Activated T-cell treated with anti-CD3 and anti-CD28 coated beads, Interleukin-2, amount 50 U/mL, for 48 hours (primary cell): ENCODE results near the gene ATP8A2.

ENCODE experiments used
- DNase-seq, 2 experiments: peaks; one replicate each; pipeline ENCODE4 v3.0.0-alpha.2; 2020

Gene ATP8A2

GRCh38 chr13:25981060-25981459, 609.3 kb downstream of the ATP8A2 start:
- DNase-seq: no peak

GRCh38 chr13:25982907-25983306, 611.1 kb downstream of the ATP8A2 start:
- no peak for DNase-seq

GRCh38 chr13:25987987-25988386, 616.2 kb downstream of the ATP8A2 start:
- DNase-seq: no peak

- no peak for DNase-seq
Measured at GRCh38 chr13:25988661-25989060, 616.9 kb downstream of the ATP8A2 start.

GRCh38 chr13:25990801-25991200, 619.0 kb downstream of the ATP8A2 start:
- no peak for DNase-seq

GRCh38 chr13:25992076-25992475, 620.3 kb downstream of the ATP8A2 start:
- DNase-seq: no peak

- DNase-seq: no peak
Measured at GRCh38 chr13:26007261-26008125, 635.7 kb downstream of the ATP8A2 start.

- no peak for DNase-seq
Measured at GRCh38 chr13:26010487-26011207, 638.9 kb downstream of the ATP8A2 start.

GRCh38 chr13:26011208-26011573, 639.4 kb downstream of the ATP8A2 start:
- no peak for DNase-seq

GRCh38 chr13:26011996-26012821, 640.4 kb downstream of the ATP8A2 start:
- DNase-seq: peak; percentile 61 to 69

- no peak for DNase-seq
Measured at GRCh38 chr13:26012995-26013394, 641.2 kb downstream of the ATP8A2 start.

GRCh38 chr13:26015271-26016125, 643.7 kb downstream of the ATP8A2 start:
- DNase-seq: no peak

GRCh38 chr13:26016189-26016588, 644.4 kb downstream of the ATP8A2 start:
- no peak for DNase-seq

GRCh38 chr13:26017196-26017921, 645.6 kb downstream of the ATP8A2 start:
- DNase-seq: no peak

GRCh38 chr13:26017932-26018665, 646.3 kb downstream of the ATP8A2 start:
- no peak for DNase-seq

- DNase-seq: no peak
Measured at GRCh38 chr13:26019251-26019650, 647.5 kb downstream of the ATP8A2 start.

- DNase-seq: no peak
Measured at GRCh38 chr13:26019881-26020870, 648.4 kb downstream of the ATP8A2 start.

GRCh38 chr13:26020891-26021290, 649.1 kb downstream of the ATP8A2 start:
- DNase-seq: no peak

- no peak for DNase-seq
Measured at GRCh38 chr13:26021516-26021915, 649.7 kb downstream of the ATP8A2 start.

- DNase-seq: no peak
Measured at GRCh38 chr13:26021956-26022355, 650.2 kb downstream of the ATP8A2 start.
